Vagina (tissue), 2 donors: ENCODE results near the gene TSTD2.

Source experiments
- POLR2A ChIP-seq, 2 donors: fragments of 450-650 bp; IDR thresholded peaks; one replicate each; pipeline ENCODE4 v1.6.1; 2017; ENCODE audit warnings: antibody characterized with exemption in 2 of 2, mild to moderate bottlenecking in 2 of 2, moderate library complexity in 2 of 2
- TF ChIP-seq, protein P1 (sequence below), 3 experiments: fragments of 450-650 bp in 2 of 3; fragments of 200-600 bp in 1 of 3; sonication (generic) in 1 of 3; IDR thresholded peaks; one replicate each; pipeline ENCODE4 v1.5.1; 2017 to 2019; ENCODE audit warnings: antibody characterized with exemption in 3 of 3, mild to moderate bottlenecking in 2 of 3, moderate library complexity in 2 of 3

DNA sequence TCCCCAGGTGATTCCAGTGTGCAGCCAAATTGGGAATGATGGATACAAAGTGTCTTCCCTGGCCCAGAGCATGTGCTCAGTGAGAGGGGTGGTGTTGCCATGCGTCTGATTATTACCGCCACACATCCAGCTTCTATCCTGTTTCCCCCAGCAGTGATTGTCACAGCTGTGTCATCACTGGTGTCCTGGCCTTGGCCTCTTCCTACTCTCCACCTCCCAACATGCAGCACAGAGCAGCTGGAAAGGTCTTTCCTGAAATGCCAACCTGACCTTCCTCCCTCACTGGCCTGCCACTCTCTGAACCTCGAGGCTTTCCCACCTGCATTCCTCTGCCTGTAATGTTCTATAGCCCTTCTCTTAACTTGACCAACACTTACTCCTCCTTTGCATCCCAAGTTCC, 71.7 kb downstream of the TSTD2 start:
- TF ChIP-seq, protein P1, sequence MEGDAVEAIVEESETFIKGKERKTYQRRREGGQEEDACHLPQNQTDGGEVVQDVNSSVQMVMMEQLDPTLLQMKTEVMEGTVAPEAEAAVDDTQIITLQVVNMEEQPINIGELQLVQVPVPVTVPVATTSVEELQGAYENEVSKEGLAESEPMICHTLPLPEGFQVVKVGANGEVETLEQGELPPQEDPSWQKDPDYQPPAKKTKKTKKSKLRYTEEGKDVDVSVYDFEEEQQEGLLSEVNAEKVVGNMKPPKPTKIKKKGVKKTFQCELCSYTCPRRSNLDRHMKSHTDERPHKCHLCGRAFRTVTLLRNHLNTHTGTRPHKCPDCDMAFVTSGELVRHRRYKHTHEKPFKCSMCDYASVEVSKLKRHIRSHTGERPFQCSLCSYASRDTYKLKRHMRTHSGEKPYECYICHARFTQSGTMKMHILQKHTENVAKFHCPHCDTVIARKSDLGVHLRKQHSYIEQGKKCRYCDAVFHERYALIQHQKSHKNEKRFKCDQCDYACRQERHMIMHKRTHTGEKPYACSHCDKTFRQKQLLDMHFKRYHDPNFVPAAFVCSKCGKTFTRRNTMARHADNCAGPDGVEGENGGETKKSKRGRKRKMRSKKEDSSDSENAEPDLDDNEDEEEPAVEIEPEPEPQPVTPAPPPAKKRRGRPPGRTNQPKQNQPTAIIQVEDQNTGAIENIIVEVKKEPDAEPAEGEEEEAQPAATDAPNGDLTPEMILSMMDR (IDR thresholded peaks at IDR 0.05): no peak
- no peak for TF ChIP-seq POLR2A (IDR thresholded peaks at IDR 0.05)
